Activated CD4-positive, alpha-beta T cell treated with anti-CD3 and anti-CD28 coated beads for 4 hours (primary cell): ENCODE measurements around the gene RPL7A.
"Not testable (repeated sequence)": the region's sequence is repeated elsewhere in the genome, so short reads cannot be mapped to it uniquely, and the experiment has no call there.

Experiments
- DNase-seq, 2 donors: peaks; one replicate each; pipeline ENCODE4 v3.0.0-alpha.2; 2020

Gene RPL7A

GRCh38 chr9:133392308-133392707 lies 44.3 kb downstream of the RPL7A start:
- DNase-seq = not testable (repeated sequence)

- no peak for DNase-seq
Measured at GRCh38 chr9:133393399-133393798, 45.4 kb downstream of the RPL7A start.

GRCh38 chr9:133394687-133395271 lies 46.8 kb downstream of the RPL7A start:
- DNase-seq = no peak

DNA sequence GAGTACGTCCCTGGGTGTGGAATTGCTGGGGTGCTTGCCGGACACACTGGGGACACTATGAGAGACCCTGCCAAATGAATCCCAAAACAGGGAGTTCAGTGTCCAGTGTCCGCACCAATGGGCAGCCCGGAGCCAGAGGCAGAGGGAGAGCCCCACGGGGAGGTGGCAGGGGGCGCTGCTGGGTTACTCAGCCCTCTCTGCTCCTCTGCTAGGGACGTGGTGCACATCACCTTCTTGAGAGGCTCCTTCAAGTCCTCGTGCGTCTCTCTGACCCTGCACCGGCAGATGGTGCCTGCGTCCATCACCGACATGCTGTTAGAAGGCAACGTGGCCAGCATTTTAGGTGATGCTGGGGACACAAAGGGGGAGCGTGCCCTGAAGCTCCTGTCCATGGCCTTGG lies 48.9 kb downstream of the RPL7A start:
- DNase-seq = no peak

GRCh38 chr9:133397370-133397769 lies 49.4 kb downstream of the RPL7A start:
- no peak for DNase-seq

DNA sequence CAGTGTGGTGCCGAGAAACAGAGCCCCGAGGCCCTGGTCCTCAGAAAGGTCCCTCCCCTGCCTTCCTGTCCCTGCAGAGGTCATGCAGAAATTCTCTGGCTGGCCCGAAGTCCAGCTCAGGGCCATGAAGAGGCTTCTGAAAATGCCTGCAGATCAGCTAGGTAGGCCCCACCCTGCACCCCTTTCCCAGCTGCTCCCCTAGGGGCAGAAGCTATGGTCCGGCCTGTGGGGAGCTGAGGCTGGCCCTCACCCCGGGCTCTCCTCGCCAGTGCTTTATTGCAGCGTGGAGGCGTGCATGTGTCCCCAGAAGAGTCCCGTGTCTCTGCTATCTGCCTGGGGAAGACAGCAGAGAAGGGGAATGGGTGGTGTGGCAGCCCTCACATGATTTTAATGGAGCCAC lies 49.9 kb downstream of the RPL7A start:
- no peak for DNase-seq

DNA sequence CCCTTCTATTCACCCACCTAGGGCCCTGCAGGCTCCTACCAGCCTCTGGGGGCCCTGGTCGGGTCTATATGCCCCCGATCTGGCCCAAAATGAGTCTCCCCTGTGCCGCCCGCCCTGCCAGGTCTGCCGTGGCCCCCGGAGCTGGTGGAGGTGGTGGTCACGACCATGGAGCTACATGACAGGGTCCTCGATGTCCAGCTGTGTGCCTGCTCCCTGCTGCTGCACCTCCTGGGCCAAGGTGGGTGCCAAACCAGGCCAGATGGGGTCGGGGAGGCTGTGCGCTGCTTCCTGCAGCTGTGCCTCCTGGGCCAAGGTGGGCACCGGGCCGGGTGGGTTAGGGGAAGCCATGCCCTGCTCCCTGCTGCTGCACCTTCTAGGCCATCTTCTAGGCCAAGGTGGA lies 52.3 kb downstream of the RPL7A start:
- DNase-seq = no peak
